Activated T-cell treated with anti-CD3 and anti-CD28 coated beads, Interleukin-2, amount 50 U/mL, for 24 hours (primary cell): Measurements from ENCODE around the gene TUFT1.
"Not testable (repeated sequence)": the region's sequence is repeated elsewhere in the genome, so short reads cannot be mapped to it uniquely, and the experiment has no call there.

ENCODE experiments used
- DNase-seq: peaks from one replicate; pipeline ENCODE4 v3.0.0-alpha.2; 2020
- H3K27ac Mint-ChIP-seq: 2 replicates; pipeline ENCODE4 v1.8.0; 2020; ENCODE audit warnings: mild to moderate bottlenecking, mixed read lengths
- H3K27me3 Mint-ChIP-seq: 2 replicates; pipeline ENCODE4 v1.8.0; 2020; ENCODE audit warnings: mixed read lengths
- H3K36me3 Mint-ChIP-seq: 2 replicates; pipeline ENCODE4 v1.8.0; 2020; ENCODE audit warnings: low read depth, mixed read lengths
- H3K4me1 Mint-ChIP-seq: 2 replicates; pipeline ENCODE4 v1.8.0; 2020; ENCODE audit warnings: low read depth, mixed read lengths
- H3K4me3 Mint-ChIP-seq: 2 replicates; pipeline ENCODE4 v1.8.0; 2020; ENCODE audit warnings: mild to moderate bottlenecking, moderate library complexity, mixed read lengths
- H3K9me3 Mint-ChIP-seq: 2 replicates; pipeline ENCODE4 v1.8.0; 2020; ENCODE audit warnings: mixed read lengths

The TUFT1 gene

GRCh38 chr1:151520359-151520758 lies 19.8 kb upstream of the TUFT1 start:
- no peaks in the 10 kb centered on the region for H3K27me3 Mint-ChIP-seq
- no peaks in the 10 kb centered on the region for H3K4me1 Mint-ChIP-seq
- H3K27ac Mint-ChIP-seq = no peak overlapping the region
- H3K36me3 Mint-ChIP-seq = no peaks in the 10 kb centered on the region
- no peaks in the 10 kb centered on the region for H3K9me3 Mint-ChIP-seq
- no peak for DNase-seq
- no peak overlapping the region for H3K4me3 Mint-ChIP-seq

GRCh38 chr1:151522427-151522826 lies 17.7 kb upstream of the TUFT1 start:
- not testable (repeated sequence) for H3K27ac Mint-ChIP-seq, H3K4me1 Mint-ChIP-seq, H3K4me3 Mint-ChIP-seq, H3K27me3 Mint-ChIP-seq, DNase-seq, H3K36me3 Mint-ChIP-seq, H3K9me3 Mint-ChIP-seq

GRCh38 chr1:151523326-151523725 lies 16.8 kb upstream of the TUFT1 start:
- no peak for DNase-seq
- Mint-ChIP-seq H3K36me3 (no peaks in the 10 kb centered on the region), H3K4me3 (no peak overlapping the region), H3K9me3 (no peaks in the 10 kb centered on the region), H3K4me1 (no peaks in the 10 kb centered on the region), H3K27me3 (no peaks in the 10 kb centered on the region), H3K27ac (no peak overlapping the region)

- H3K9me3 Mint-ChIP-seq = no peaks in the 10 kb centered on the region
- H3K4me3 Mint-ChIP-seq = no peak overlapping the region
- no peaks in the 10 kb centered on the region for H3K36me3 Mint-ChIP-seq
- no peak for DNase-seq
- H3K27me3 Mint-ChIP-seq = no peaks in the 10 kb centered on the region
- no peaks in the 10 kb centered on the region for H3K4me1 Mint-ChIP-seq
- H3K27ac Mint-ChIP-seq = no peak overlapping the region
Measured at GRCh38 chr1:151524736-151525135, 15.4 kb upstream of the TUFT1 start.

GRCh38 chr1:151526735-151527525 lies 13.2 kb upstream of the TUFT1 start:
- no peak overlapping the region for H3K27ac Mint-ChIP-seq
- no peaks in the 10 kb centered on the region for H3K9me3 Mint-ChIP-seq
- H3K4me3 Mint-ChIP-seq = no peak overlapping the region
- DNase-seq = no peak
- H3K4me1 Mint-ChIP-seq = no peaks in the 10 kb centered on the region
- no peaks in the 10 kb centered on the region for H3K27me3 Mint-ChIP-seq
- H3K36me3 Mint-ChIP-seq = no peaks in the 10 kb centered on the region

- Mint-ChIP-seq H3K27me3 (no peaks in the 10 kb centered on the region), H3K36me3 (no peaks in the 10 kb centered on the region), H3K9me3 (no peaks in the 10 kb centered on the region), H3K4me1 (no peaks in the 10 kb centered on the region), H3K4me3 (no peak overlapping the region), H3K27ac (no peak overlapping the region)
- DNase-seq = no peak
Measured at GRCh38 chr1:151529211-151529702, 10.9 kb upstream of the TUFT1 start.

GRCh38 chr1:151529781-151530180 lies 10.3 kb upstream of the TUFT1 start:
- Mint-ChIP-seq H3K27me3 (no peaks in the 10 kb centered on the region), H3K9me3 (no peaks in the 10 kb centered on the region), H3K4me3 (no peak overlapping the region), H3K4me1 (no peaks in the 10 kb centered on the region), H3K27ac (no peak overlapping the region), H3K36me3 (no peaks in the 10 kb centered on the region)
- no peak for DNase-seq

GRCh38 chr1:151530461-151530860 lies 9.6 kb upstream of the TUFT1 start:
- H3K4me1 Mint-ChIP-seq = no peaks in the 10 kb centered on the region
- no peak overlapping the region for H3K4me3 Mint-ChIP-seq
- no peak for DNase-seq
- no peak overlapping the region for H3K27ac Mint-ChIP-seq
- no peaks in the 10 kb centered on the region for H3K27me3 Mint-ChIP-seq
- no peaks in the 10 kb centered on the region for H3K36me3 Mint-ChIP-seq
- H3K9me3 Mint-ChIP-seq = no peaks in the 10 kb centered on the region

GRCh38 chr1:151533870-151534269 lies 6.2 kb upstream of the TUFT1 start:
- DNase-seq = no peak
- H3K36me3 Mint-ChIP-seq = no peaks in the 10 kb centered on the region
- H3K27me3 Mint-ChIP-seq = no peaks in the 10 kb centered on the region
- no peaks in the 10 kb centered on the region for H3K9me3 Mint-ChIP-seq
- no peak overlapping the region for H3K27ac Mint-ChIP-seq
- no peaks in the 10 kb centered on the region for H3K4me1 Mint-ChIP-seq
- H3K4me3 Mint-ChIP-seq = no peak overlapping the region

GRCh38 chr1:151534662-151535278 lies 5.3 kb upstream of the TUFT1 start:
- no peaks in the 10 kb centered on the region for H3K9me3 Mint-ChIP-seq
- H3K4me3 Mint-ChIP-seq = no peak overlapping the region
- no peak overlapping the region for H3K27ac Mint-ChIP-seq
- peaks cover 5% of the 10 kb centered on the region for H3K4me1 Mint-ChIP-seq
- H3K36me3 Mint-ChIP-seq = no peaks in the 10 kb centered on the region
- no peaks in the 10 kb centered on the region for H3K27me3 Mint-ChIP-seq
- peak; percentile 85 for DNase-seq

- Mint-ChIP-seq H3K36me3 (peaks cover 5% of the 10 kb centered on the region), H3K4me3 (no peak overlapping the region), H3K27me3 (peaks cover under 1% of the 10 kb centered on the region), H3K9me3 (no peaks in the 10 kb centered on the region), H3K27ac (no peak overlapping the region), H3K4me1 (peaks cover 12% of the 10 kb centered on the region)
- no peak for DNase-seq
Measured at GRCh38 chr1:151535326-151536271, 4.5 kb upstream of the TUFT1 start.

- Mint-ChIP-seq H3K4me1 (peaks cover 21% of the 10 kb centered on the region), H3K4me3 (no peak overlapping the region), H3K27ac (no peak overlapping the region), H3K27me3 (peaks cover 8% of the 10 kb centered on the region), H3K36me3 (peaks cover 5% of the 10 kb centered on the region), H3K9me3 (no peaks in the 10 kb centered on the region)
- DNase-seq = no peak
Measured at GRCh38 chr1:151536499-151536898, 3.6 kb upstream of the TUFT1 start.

- H3K36me3 Mint-ChIP-seq = peaks cover 5% of the 10 kb centered on the region
- H3K27me3 Mint-ChIP-seq = peaks cover 12% of the 10 kb centered on the region
- DNase-seq = no peak
- H3K9me3 Mint-ChIP-seq = no peaks in the 10 kb centered on the region
- H3K27ac Mint-ChIP-seq = no peak overlapping the region
- no peak overlapping the region for H3K4me3 Mint-ChIP-seq
- peaks cover 25% of the 10 kb centered on the region for H3K4me1 Mint-ChIP-seq
Measured at GRCh38 chr1:151537112-151537511, 3.0 kb upstream of the TUFT1 start.

- no peak overlapping the region for H3K27ac Mint-ChIP-seq
Measured at GRCh38 chr1:151539321-151540020, 638 bp upstream of the TUFT1 start.

More at GRCh38 chr1:151539321-151540020, 638 bp upstream of the TUFT1 start:
- Mint-ChIP-seq H3K4me1 (peaks cover 25% of the 10 kb centered on the region), H3K4me3 (peak overlapping the region; percentile 90), H3K36me3 (peaks cover 5% of the 10 kb centered on the region), H3K9me3 (no peaks in the 10 kb centered on the region), H3K27me3 (peaks cover 12% of the 10 kb centered on the region)
- DNase-seq = no peak
